H1 (cell line): ENCODE measurements around the gene OGFR. TPM values are rescaled to one million over a fixed set of nuclear protein-coding genes. Genes with fewer than 3 reads are reported as not detected.
A peak's percentile ranks its signal among the peaks of the same experiment; 100 is the strongest.

Source experiments
- BRCA1 ChIP-seq: IDR thresholded peaks from 2 replicates; pipeline ENCODE4 v1.6.1; 2012; ENCODE audit warnings: low read depth, low read length, improper control_type of control experiment
- CBX5 ChIP-seq: fragments of 300-800, 300-1000 bp; sonication (generic); IDR thresholded peaks from 2 replicates; pipeline ENCODE4 v1.7.1; 2016; ENCODE audit warnings: antibody characterized with exemption, low read length, low read depth
- CEBPB ChIP-seq: IDR thresholded peaks from 2 replicates; pipeline ENCODE4 v1.6.1; 2012; ENCODE audit warnings: low read depth, low read length
- CTBP2 ChIP-seq: IDR thresholded peaks from 2 replicates; pipeline ENCODE4 v1.7.0; 2011; ENCODE audit warnings: borderline replicate concordance, mild to moderate bottlenecking, moderate library complexity, mixed read lengths, low read length; ENCODE audit not compliant: insufficient read depth, insufficient read length
- HDAC2 ChIP-seq, 2 experiments: fragments of 300-600 bp in 1 of 2; sonication (generic) in 1 of 2; IDR thresholded peaks; 2 replicates each; pipeline ENCODE4 v1.6.1; 2011 to 2012; ENCODE audit warnings: low read depth in 2 of 2, low read length in 2 of 2, mild to moderate bottlenecking in 2 of 2, moderate library complexity in 2 of 2, borderline replicate concordance in 1 of 2, inconsistent platforms in 1 of 2
- JUN ChIP-seq: IDR thresholded peaks from 2 replicates; pipeline ENCODE4 v1.6.1; 2011; ENCODE audit warnings: low read depth, mild to moderate bottlenecking, improper control_type of control experiment, low read length
- POLR2AphosphoS5 ChIP-seq: IDR thresholded peaks from 2 replicates; pipeline ENCODE4 v1.6.1; 2011; ENCODE audit warnings: low read depth, low read length
- RAD21 ChIP-seq, 2 experiments: IDR thresholded peaks in 1 of 2; conservative IDR thresholded peaks in 1 of 2; 2 replicates each; pipeline ENCODE4 v1.6.1; 2011; ENCODE audit warnings: low read depth in 2 of 2, low read length in 2 of 2, improper control_type of control experiment in 1 of 2, inconsistent platforms in 1 of 2, mild to moderate bottlenecking in 1 of 2, moderate library complexity in 1 of 2
- SP2 ChIP-seq: IDR thresholded peaks from 2 replicates; pipeline ENCODE4 v1.6.1; 2012; ENCODE audit warnings: mild to moderate bottlenecking, low read length, inconsistent platforms
- SP4 ChIP-seq: IDR thresholded peaks from 2 replicates; pipeline ENCODE4 v1.6.1; 2012; ENCODE audit warnings: low read length, inconsistent platforms
- TAF1 ChIP-seq: IDR thresholded peaks from 2 replicates; pipeline ENCODE4 v1.6.1; 2011; ENCODE audit warnings: mild to moderate bottlenecking, low read depth, low read length
- TAF7 ChIP-seq: optimal IDR thresholded peaks from 2 replicates; pipeline ENCODE3; 2011; ENCODE audit warnings: low read depth, mild to moderate bottlenecking, inconsistent platforms, low read length, moderate library complexity, borderline replicate concordance
- polyA plus RNA-seq, 7 experiments: library from polyadenylated mRNA; depleted of rRNA in 3 of 7; stranded (reverse) in 5 of 7; unstranded in 2 of 7; fragments of >200 nt in 5 of 7; fragments of 200-250 nt in 2 of 7; gene quantifications; 1 replicate in 5 of 7; 2 replicates in 1 of 7; 4 replicates in 1 of 7; pipeline versions ENCODE4 v1.2.1 to v1.2.3, GENCODE V29; 2011 to 2013; ENCODE audit warnings: missing spikeins in 2 of 7, mixed read lengths in 2 of 7
- total RNA-seq: library from RNA; stranded (reverse); fragmentation: NEBNext Ultra II Directional; extraction: Animal tissue kit (Norgen Biotek cat#: 25700); gene quantifications from 2 replicates; pipeline ENCODE4 v1.2.1, GENCODE V29; 2021
- TF ChIP-seq, protein P1 (sequence below): IDR thresholded peaks from 2 replicates; pipeline ENCODE4 v1.6.1; 2012; ENCODE audit warnings: low read length, inconsistent platforms
- TF ChIP-seq, protein P2 (sequence below): IDR thresholded peaks from 2 replicates; pipeline ENCODE4 v1.6.1; 2011; ENCODE audit warnings: low read length, improper control_type of control experiment
- TF ChIP-seq, protein P3 (sequence below), 3 experiments: IDR thresholded peaks; 1 replicate in 2 of 3; 2 replicates in 1 of 3; pipeline versions ENCODE4 v1.5.1 to v1.6.1; 2011; ENCODE audit warnings: low read length in 3 of 3, mild to moderate bottlenecking in 3 of 3, inconsistent platforms in 2 of 3, low read depth in 1 of 3, moderate library complexity in 1 of 3; ENCODE audit not compliant: insufficient read depth in 1 of 3; ENCODE audit errors: control extremely low read depth in 1 of 3
- TF ChIP-seq, protein P4 (sequence below): IDR thresholded peaks from 2 replicates; pipeline ENCODE4 v1.6.1; 2011; ENCODE audit warnings: low read depth, mild to moderate bottlenecking, low read length; ENCODE audit not compliant: insufficient read depth
- TF ChIP-seq, protein P5 (sequence below): IDR thresholded peaks from 2 replicates; pipeline ENCODE4 v1.6.1; 2012; ENCODE audit warnings: inconsistent platforms

Gene OGFR
- total and polyA plus RNA-seq, 2 of the 8 experiments (the other 6 are each of a cell fraction or from before 2014, with no cell fraction given): 13.9 to 25.1 TPM

DNA sequence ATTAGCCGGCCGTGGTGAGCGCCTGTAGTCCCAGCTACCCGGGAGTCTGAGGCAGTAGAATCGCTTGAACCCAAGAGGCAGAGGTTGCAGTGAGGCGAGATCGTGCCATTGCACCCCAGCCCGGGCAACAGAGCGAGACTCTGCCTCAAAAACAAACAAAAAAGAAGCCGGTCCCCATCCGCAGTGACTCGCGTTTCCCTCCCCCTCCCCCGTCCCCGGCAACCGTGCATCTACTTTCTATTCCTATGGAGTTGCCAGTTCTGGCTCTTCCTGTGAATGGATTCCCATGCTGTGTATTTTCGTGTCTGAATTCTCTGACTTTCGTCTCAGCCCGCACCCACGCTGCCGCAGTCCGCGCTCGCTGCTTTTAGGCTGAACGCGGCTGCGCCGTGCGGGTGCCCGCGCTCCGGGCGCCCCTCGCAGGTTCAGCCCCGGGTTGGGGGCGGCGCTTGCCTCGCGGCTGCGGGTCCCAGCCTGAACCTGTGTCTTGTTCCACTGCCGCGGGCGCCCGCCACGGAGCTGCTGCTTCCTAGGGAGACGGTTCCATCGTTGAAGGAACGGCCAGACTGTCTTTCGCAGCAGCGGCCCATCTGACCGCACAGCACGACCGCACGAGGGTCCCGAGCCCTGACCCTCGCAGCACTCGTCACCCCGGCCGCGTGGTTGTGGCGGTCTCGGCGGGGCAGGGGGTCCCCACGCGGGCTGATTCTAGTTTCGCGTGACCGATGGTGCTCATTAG lies 9.4 kb upstream of the OGFR start (continued):
- TF ChIP-seq TAF7 (no peak), CTBP2 (no peak), HDAC2 (IDR thresholded peaks at IDR 0.05; ENCODE audit: borderline replicate concordance in 1 of 2, low read depth in 2 of 2, low read length in 2 of 2) (no peak), BRCA1 (no peak), CEBPB (no peak), RAD21 (IDR thresholded peaks at IDR 0.05 in 1 of 2, conservative IDR thresholded peaks at IDR 0.05 in 1 of 2; ENCODE audit: low read depth in 2 of 2, low read length in 2 of 2) (no peak), CBX5 (no peak), TAF1 (no peak), JUN (no peak), POLR2AphosphoS5 (no peak), SP2 (no peak), SP4 (no peak)
- TF ChIP-seq, protein P1, sequence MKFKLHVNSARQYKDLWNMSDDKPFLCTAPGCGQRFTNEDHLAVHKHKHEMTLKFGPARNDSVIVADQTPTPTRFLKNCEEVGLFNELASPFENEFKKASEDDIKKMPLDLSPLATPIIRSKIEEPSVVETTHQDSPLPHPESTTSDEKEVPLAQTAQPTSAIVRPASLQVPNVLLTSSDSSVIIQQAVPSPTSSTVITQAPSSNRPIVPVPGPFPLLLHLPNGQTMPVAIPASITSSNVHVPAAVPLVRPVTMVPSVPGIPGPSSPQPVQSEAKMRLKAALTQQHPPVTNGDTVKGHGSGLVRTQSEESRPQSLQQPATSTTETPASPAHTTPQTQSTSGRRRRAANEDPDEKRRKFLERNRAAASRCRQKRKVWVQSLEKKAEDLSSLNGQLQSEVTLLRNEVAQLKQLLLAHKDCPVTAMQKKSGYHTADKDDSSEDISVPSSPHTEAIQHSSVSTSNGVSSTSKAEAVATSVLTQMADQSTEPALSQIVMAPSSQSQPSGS: 0 out of 2 replicates have a peak, but pooled peaks have one; percentile 35
- TF ChIP-seq, protein P2, sequence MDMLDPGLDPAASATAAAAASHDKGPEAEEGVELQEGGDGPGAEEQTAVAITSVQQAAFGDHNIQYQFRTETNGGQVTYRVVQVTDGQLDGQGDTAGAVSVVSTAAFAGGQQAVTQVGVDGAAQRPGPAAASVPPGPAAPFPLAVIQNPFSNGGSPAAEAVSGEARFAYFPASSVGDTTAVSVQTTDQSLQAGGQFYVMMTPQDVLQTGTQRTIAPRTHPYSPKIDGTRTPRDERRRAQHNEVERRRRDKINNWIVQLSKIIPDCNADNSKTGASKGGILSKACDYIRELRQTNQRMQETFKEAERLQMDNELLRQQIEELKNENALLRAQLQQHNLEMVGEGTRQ: no peak
- TF ChIP-seq, protein P3, sequence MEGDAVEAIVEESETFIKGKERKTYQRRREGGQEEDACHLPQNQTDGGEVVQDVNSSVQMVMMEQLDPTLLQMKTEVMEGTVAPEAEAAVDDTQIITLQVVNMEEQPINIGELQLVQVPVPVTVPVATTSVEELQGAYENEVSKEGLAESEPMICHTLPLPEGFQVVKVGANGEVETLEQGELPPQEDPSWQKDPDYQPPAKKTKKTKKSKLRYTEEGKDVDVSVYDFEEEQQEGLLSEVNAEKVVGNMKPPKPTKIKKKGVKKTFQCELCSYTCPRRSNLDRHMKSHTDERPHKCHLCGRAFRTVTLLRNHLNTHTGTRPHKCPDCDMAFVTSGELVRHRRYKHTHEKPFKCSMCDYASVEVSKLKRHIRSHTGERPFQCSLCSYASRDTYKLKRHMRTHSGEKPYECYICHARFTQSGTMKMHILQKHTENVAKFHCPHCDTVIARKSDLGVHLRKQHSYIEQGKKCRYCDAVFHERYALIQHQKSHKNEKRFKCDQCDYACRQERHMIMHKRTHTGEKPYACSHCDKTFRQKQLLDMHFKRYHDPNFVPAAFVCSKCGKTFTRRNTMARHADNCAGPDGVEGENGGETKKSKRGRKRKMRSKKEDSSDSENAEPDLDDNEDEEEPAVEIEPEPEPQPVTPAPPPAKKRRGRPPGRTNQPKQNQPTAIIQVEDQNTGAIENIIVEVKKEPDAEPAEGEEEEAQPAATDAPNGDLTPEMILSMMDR (IDR thresholded peaks at IDR 0.05; ENCODE audit: control extremely low read depth in 1 of 3, insufficient read depth in 1 of 3, low read depth in 1 of 3, low read length in 3 of 3): no peak; a peak in 1 of 4 replicates
- TF ChIP-seq, protein P4, sequence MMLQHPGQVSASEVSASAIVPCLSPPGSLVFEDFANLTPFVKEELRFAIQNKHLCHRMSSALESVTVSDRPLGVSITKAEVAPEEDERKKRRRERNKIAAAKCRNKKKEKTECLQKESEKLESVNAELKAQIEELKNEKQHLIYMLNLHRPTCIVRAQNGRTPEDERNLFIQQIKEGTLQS: no peak
- TF ChIP-seq, protein P5, sequence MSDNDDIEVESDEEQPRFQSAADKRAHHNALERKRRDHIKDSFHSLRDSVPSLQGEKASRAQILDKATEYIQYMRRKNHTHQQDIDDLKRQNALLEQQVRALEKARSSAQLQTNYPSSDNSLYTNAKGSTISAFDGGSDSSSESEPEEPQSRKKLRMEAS: peak; percentile 61
